Suprapubic skin (tissue), 4 donors: ENCODE data around the gene ADTRP. TPM values are rescaled to one million over a fixed set of nuclear protein-coding genes. Genes with fewer than 3 reads are reported as not detected.

Experiments used
- DNase-seq, 2 donors: peaks; one replicate each; pipeline ENCODE4 v3.0.0-alpha.2; 2019; ENCODE audit warnings: low spot score in 2 of 2
- H3K27ac ChIP-seq: fragments of 200-600 bp; sonication (generic); one replicate; pipeline ENCODE4 v1.5.1; 2019
- H3K27me3 ChIP-seq: fragments of 200-600 bp; sonication (generic); one replicate; pipeline ENCODE4 v1.5.1; 2019
- H3K36me3 ChIP-seq: fragments of 200-600 bp; sonication (generic); one replicate; pipeline ENCODE4 v1.5.1; 2019
- H3K4me1 ChIP-seq: fragments of 200-600 bp; sonication (generic); one replicate; pipeline ENCODE4 v1.5.1; 2019
- H3K4me3 ChIP-seq: fragments of 200-600 bp; sonication (generic); one replicate; pipeline ENCODE4 v1.5.1; 2019; ENCODE audit warnings: mild to moderate bottlenecking
- H3K9me3 ChIP-seq: fragments of 200-600 bp; sonication (generic); one replicate; pipeline ENCODE4 v1.5.1; 2019
- CTCF ChIP-seq, 2 donors: fragments of 200-600 bp in 1 of 2; fragments of 450-650 bp in 1 of 2; sonication (generic) in 1 of 2; IDR thresholded peaks; one replicate each; pipeline ENCODE4 v1.5.1; 2016 to 2019; ENCODE audit warnings: antibody characterized with exemption in 2 of 2, mild to moderate bottlenecking in 1 of 2, moderate library complexity in 1 of 2
- EP300 ChIP-seq: sonication (generic); formaldehyde crosslinking; IDR thresholded peaks from one replicate; pipeline ENCODE4 v1.6.1; 2017; ENCODE audit warnings: antibody characterized with exemption
- POLR2A ChIP-seq, 2 donors: fragments of 450-650 bp; IDR thresholded peaks; one replicate each; pipeline ENCODE4 v1.6.1; 2017; ENCODE audit warnings: antibody characterized with exemption in 2 of 2, mild to moderate bottlenecking in 2 of 2, moderate library complexity in 2 of 2
- POLR2AphosphoS5 ChIP-seq, 3 donors: sonication (generic); formaldehyde crosslinking; IDR thresholded peaks; one replicate each; pipeline ENCODE4 v1.6.1; 2017; ENCODE audit warnings: antibody characterized with exemption in 3 of 3
- WGBS: methylation state at CpG from one replicate; pipeline ENCODE4 v1.1.5; 2018; 5-methylcytosine and 5-hydroxymethylcytosine counted together
- total RNA-seq, 4 donors: library from RNA; depleted of rRNA; stranded (reverse); fragments of >200 nt; gene quantifications; one replicate each; pipeline ENCODE4 v1.1.0, GENCODE V29; 2016

ADTRP gene
- total RNA-seq, 4 donors from 2014 or later, result 19.6 to 39.5 (median 26.2) TPM

DNA sequence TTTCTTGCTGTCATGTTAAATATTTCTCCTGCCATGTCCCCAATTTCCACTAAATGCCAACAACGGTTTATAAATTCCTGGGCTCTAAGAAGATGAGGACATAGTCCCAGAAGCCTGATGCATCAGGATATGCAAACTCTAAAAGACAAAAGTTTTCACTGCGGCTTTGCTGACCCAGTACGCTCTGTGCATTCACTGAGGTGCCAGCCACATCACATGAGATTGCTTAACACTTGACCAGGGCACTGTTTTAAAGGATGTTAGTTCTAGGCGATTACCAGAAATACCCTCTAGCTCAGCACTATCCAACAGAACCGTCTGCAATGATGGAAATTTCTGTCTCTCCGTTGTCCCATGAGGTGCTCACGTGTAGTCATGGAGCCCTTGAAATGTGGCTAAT lies 19.9 kb upstream of the ADTRP start:
- TF ChIP-seq POLR2AphosphoS5 (IDR thresholded peaks at IDR 0.05) (no peak), CTCF (IDR thresholded peaks at IDR 0.05) (no peak), POLR2A (IDR thresholded peaks at IDR 0.05) (no peak), EP300 (no peak)
- no peaks in the 10 kb centered on the region for H3K27me3 ChIP-seq
- H3K4me1 ChIP-seq, result peaks cover 26% of the 10 kb centered on the region
- H3K27ac ChIP-seq, result no peak overlapping the region
- H3K4me3 ChIP-seq, result no peak overlapping the region
- DNase-seq, result no peak
- H3K9me3 ChIP-seq, result no peaks in the 10 kb centered on the region
- 73% methylated on average over 7 of the region's 7 CpGs for WGBS
- H3K36me3 ChIP-seq, result no peaks in the 10 kb centered on the region

- Histone ChIP-seq H3K27me3 (no peaks in the 10 kb centered on the region), H3K9me3 (no peaks in the 10 kb centered on the region), H3K4me3 (no peak overlapping the region), H3K27ac (no peak overlapping the region), H3K4me1 (peaks cover 24% of the 10 kb centered on the region), H3K36me3 (no peaks in the 10 kb centered on the region)
- DNase-seq, result no peak
- TF ChIP-seq EP300 (no peak), POLR2A (IDR thresholded peaks at IDR 0.05) (no peak), POLR2AphosphoS5 (IDR thresholded peaks at IDR 0.05) (no peak), CTCF (IDR thresholded peaks at IDR 0.05) (no peak)
- 17% methylated on average over 1 of the region's 1 CpG for WGBS
These were observed 19.5 kb upstream of the ADTRP start for GRCh38 chr6:11798096-11798495.

DNA sequence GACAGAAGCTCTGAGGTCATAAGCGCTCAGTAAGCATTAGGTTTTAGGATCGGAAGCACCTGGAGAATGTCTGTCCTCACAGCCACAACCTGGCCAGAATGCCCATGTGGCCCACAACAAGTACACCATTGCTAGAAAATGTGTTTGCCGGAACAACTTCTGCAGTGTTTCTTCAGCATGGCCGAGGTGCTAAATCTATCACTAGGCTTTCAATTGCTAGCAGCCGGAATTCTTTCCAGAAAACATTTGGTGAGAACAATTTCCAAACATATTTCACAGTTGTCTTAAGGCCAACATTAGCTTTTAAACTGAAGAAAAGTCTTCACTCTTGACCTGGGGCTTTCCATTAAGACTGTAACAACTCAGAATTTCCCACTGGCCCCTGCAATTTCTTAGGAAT lies 18.2 kb upstream of the ADTRP start:
- no peak for DNase-seq
- H3K27ac ChIP-seq, result no peak overlapping the region
- TF ChIP-seq POLR2A (IDR thresholded peaks at IDR 0.05) (no peak), EP300 (no peak), CTCF (IDR thresholded peaks at IDR 0.05) (no peak), POLR2AphosphoS5 (IDR thresholded peaks at IDR 0.05) (no peak)

GRCh38 chr6:11795403-11795802 lies 16.8 kb upstream of the ADTRP start:
- TF ChIP-seq POLR2A (IDR thresholded peaks at IDR 0.05) (no peak), CTCF (IDR thresholded peaks at IDR 0.05) (no peak), EP300 (no peak), POLR2AphosphoS5 (IDR thresholded peaks at IDR 0.05) (no peak)
- Histone ChIP-seq H3K9me3 (no peaks in the 10 kb centered on the region), H3K4me3 (no peak overlapping the region), H3K36me3 (no peaks in the 10 kb centered on the region), H3K27me3 (no peaks in the 10 kb centered on the region), H3K27ac (peak overlapping the region; percentile 40), H3K4me1 (peaks cover 21% of the 10 kb centered on the region)
- no peak for DNase-seq
- 81% methylated on average over 4 of the region's 4 CpGs for WGBS

More for the DNA sequence above, 18.2 kb upstream of the ADTRP start:
- Histone ChIP-seq H3K27me3 (no peaks in the 10 kb centered on the region), H3K36me3 (no peaks in the 10 kb centered on the region), H3K4me1 (peaks cover 21% of the 10 kb centered on the region), H3K9me3 (no peaks in the 10 kb centered on the region), H3K4me3 (no peak overlapping the region)
- WGBS, result 77% methylated on average over 5 of the region's 5 CpGs

- Histone ChIP-seq H3K36me3 (no peaks in the 10 kb centered on the region), H3K4me3 (no peak overlapping the region), H3K27me3 (no peaks in the 10 kb centered on the region), H3K4me1 (peaks cover 19% of the 10 kb centered on the region), H3K27ac (no peak overlapping the region), H3K9me3 (no peaks in the 10 kb centered on the region)
- DNase-seq, result no peak
- no peak for TF ChIP-seq POLR2A (IDR thresholded peaks at IDR 0.05)
- no peak for TF ChIP-seq POLR2AphosphoS5 (IDR thresholded peaks at IDR 0.05)
- no peak for TF ChIP-seq CTCF (IDR thresholded peaks at IDR 0.05)
- no peak for TF ChIP-seq EP300
- WGBS, result 93% methylated on average over 1 of the region's 1 CpG
These were observed 14.7 kb upstream of the ADTRP start for GRCh38 chr6:11793277-11793676.
